SH-SY5Y (cell line): ENCODE results near the gene SERPINE2.

Experiments used
- GATA2 ChIP-seq: IDR thresholded peaks from 2 replicates; pipeline ENCODE4 v1.6.1; 2011; ENCODE audit warnings: mild to moderate bottlenecking, low read depth, low read length
- GATA3 ChIP-seq: IDR thresholded peaks from 2 replicates; pipeline ENCODE4 v1.6.1; 2011; ENCODE audit warnings: low read depth, mild to moderate bottlenecking, low read length, moderate library complexity

DNA sequence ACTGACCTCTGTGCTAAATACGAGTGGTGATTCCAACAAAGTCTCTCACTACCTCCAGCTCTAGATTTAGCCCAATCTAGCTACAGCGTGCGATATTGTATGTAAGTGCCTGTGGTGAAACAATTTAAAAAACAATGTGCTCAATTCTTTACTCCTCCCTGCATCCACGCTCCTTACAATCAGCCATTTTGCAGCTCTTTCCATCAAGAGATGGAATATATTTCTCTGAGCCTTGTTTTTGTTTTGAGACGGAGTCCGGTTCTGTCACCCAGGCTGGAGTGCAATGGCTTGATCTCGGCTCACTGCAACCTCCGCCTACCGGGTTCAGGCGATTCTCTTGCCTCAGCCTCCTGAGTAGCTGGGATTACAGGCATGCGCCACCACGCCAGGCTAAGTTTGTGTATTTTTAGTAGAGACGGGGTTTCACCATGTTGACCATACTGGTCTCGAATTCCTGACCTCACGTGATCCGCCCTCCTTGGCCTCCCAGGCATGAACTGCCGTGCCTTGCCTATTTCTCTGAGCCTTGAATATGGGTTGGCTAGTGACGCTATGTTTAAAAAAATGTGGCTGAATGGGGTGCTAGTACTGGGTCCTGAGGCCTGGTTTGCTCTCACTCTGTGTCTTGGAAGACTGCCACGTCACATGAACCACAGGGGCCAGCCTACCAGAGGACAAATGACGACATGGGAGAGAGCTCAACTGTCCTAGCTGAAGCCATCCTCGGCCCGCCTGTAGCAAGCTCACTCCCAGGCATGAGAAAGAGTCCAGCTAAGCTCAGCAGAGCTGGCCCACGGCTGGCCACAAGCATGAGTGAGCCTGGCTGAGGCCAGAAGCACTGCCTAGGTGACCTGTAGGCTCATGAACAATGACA, 108.7 kb downstream of the SERPINE2 start:
- TF ChIP-seq GATA3 (no peak), GATA2 (no peak)
